ENCODE results near the gene PRKCH.

Gene PRKCH

DNA sequence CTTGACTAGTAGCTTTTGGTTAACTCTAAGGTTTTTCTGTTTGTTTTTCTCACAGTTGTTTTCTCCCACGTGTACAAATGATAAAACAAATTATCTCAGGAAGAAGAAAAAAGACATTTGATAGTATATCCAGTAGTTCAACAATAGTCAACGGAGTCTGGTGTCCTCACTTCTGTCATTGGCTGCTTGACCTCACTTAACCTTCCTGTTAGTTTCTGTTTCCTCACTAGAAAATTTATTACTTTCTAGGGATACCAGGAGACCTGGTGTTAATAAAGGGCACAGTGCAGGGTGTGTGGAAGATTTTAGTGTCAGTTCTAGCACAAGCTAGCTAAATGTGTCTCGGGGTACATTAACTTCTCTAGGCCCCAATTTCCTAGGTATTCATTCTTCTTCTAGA is 116.0 kb downstream of the PRKCH start:
- Histone ChIP-seq H3K4me3 (ENCODE audit: low read length) (no peak overlapping the region), H3K79me1 (ENCODE audit: low read length) (no peaks in the 10 kb centered on the region), H2BK120ac (ENCODE audit: low read depth, low read length) (no peak overlapping the region), H2BK15ac (replicated peaks; ENCODE audit: low read depth) (no peak overlapping the region), H3K27me3 (ENCODE audit: insufficient read depth, low read length, poor library complexity) (no peaks in the 10 kb centered on the region), H3K56ac (ENCODE audit: low read length) (no peak overlapping the region), H3K79me2 (ENCODE audit: control insufficient read depth, insufficient read depth, low read length) (no peaks in the 10 kb centered on the region), H4K5ac (ENCODE audit: low read length) (no peak overlapping the region), H3K4ac (ENCODE audit: low read depth, low read length) (no peak overlapping the region), H3K18ac (ENCODE audit: low read length) (no peak overlapping the region), H3K4me2 (ENCODE audit: low read length) (no peak overlapping the region), H3K36me3 (ENCODE audit: control insufficient read depth, insufficient read depth, low read length) (no peaks in the 10 kb centered on the region), H2BK5ac (ENCODE audit: low read length) (no peak overlapping the region), H4K8ac (ENCODE audit: low read depth, low read length) (no peak overlapping the region), H2AK5ac (ENCODE audit: low read length) (no peak overlapping the region), H3K23ac (ENCODE audit: low read length) (no peak overlapping the region), H3K9ac (ENCODE audit: low read length) (no peak overlapping the region), H3K27ac (ENCODE audit: low read depth, low read length) (no peak overlapping the region), H3K4me1 (ENCODE audit: control insufficient read depth, low read depth, low read length) (peaks cover 5% of the 10 kb centered on the region)
- DNase-seq, result no peak
- no CpG with 5 or more reads among the region's 3 CpGs for WGBS (ENCODE audit: extremely low coverage, insufficient coverage, low lambda C conversion rate)

DNA sequence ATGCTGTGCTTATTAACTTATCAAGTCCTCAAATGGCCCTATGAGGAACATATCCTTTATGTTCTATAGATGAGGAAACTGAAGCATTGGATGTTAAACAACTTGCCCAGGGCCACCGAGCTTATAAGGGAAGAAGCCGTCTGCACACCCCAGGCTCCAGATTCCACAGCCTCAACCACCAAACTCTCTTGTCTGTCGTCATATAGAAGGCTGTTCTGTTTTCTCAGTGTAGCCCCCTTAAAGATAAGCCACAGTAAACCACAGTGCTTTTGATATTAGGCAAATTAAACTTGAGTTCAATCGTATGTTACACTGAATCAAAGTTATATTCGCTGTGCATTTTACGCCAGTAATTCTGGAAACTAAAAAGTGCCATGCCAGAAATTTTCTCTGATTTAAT is 116.7 kb downstream of the PRKCH start:
- Histone ChIP-seq H2AK5ac (ENCODE audit: low read length) (no peak overlapping the region), H2BK120ac (ENCODE audit: low read depth, low read length) (no peak overlapping the region), H3K4me2 (ENCODE audit: low read length) (no peak overlapping the region), H4K8ac (ENCODE audit: low read depth, low read length) (no peak overlapping the region), H3K18ac (ENCODE audit: low read length) (no peak overlapping the region), H3K4ac (ENCODE audit: low read depth, low read length) (no peak overlapping the region), H3K4me3 (ENCODE audit: low read length) (no peak overlapping the region), H3K23ac (ENCODE audit: low read length) (no peak overlapping the region), H2BK5ac (ENCODE audit: low read length) (no peak overlapping the region), H2BK15ac (replicated peaks; ENCODE audit: low read depth) (no peak overlapping the region), H3K9ac (ENCODE audit: low read length) (no peak overlapping the region), H3K4me1 (ENCODE audit: control insufficient read depth, low read depth, low read length) (peaks cover 5% of the 10 kb centered on the region), H3K56ac (ENCODE audit: low read length) (no peak overlapping the region), H3K27me3 (ENCODE audit: insufficient read depth, low read length, poor library complexity) (no peaks in the 10 kb centered on the region), H4K5ac (ENCODE audit: low read length) (no peak overlapping the region), H3K79me1 (ENCODE audit: low read length) (no peaks in the 10 kb centered on the region), H3K79me2 (ENCODE audit: control insufficient read depth, insufficient read depth, low read length) (no peaks in the 10 kb centered on the region), H3K27ac (ENCODE audit: low read depth, low read length) (no peak overlapping the region), H3K36me3 (ENCODE audit: control insufficient read depth, insufficient read depth, low read length) (no peaks in the 10 kb centered on the region)
- peak; percentile 25 for DNase-seq
- whole genome bisulfite sequencing (ENCODE audit: extremely low coverage, insufficient coverage, low lambda C conversion rate), result no CpG with 5 or more reads among the region's 6 CpGs

DNA sequence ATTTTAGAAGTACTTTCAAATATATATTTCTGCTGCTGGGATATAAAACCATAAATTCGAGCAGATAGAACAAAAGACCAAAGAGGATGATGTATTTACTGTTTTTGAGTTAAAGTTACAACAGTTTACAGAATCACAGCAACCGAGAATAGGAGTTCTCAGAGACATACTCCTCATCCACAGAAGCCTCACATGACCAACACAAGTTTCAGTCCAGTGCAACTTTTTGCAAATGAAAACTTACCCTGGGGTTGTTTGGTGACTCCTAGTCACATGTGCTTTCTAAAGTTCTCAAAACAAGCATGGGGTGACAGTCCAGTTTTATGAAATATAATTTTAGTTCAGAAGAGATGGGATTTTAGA is 117.1 kb downstream of the PRKCH start:
- peak overlapping the region; percentile 51 for H3K18ac ChIP-seq (ENCODE audit: low read length)
- H3K23ac ChIP-seq (ENCODE audit: low read length), result no peak overlapping the region
- no peak overlapping the region for H3K4me2 ChIP-seq (ENCODE audit: low read length)
- H3K79me1 ChIP-seq (ENCODE audit: low read length), result no peaks in the 10 kb centered on the region
- no peak overlapping the region for H4K8ac ChIP-seq (ENCODE audit: low read depth, low read length)
- H3K27me3 ChIP-seq (ENCODE audit: insufficient read depth, low read length, poor library complexity), result no peaks in the 10 kb centered on the region
- no peak overlapping the region for H3K9ac ChIP-seq (ENCODE audit: low read length)
- H4K5ac ChIP-seq (ENCODE audit: low read length), result no peak overlapping the region
- H2BK15ac ChIP-seq (replicated peaks; ENCODE audit: low read depth), result no peak overlapping the region
- H3K36me3 ChIP-seq (ENCODE audit: control insufficient read depth, insufficient read depth, low read length), result no peaks in the 10 kb centered on the region
- peak overlapping the region; percentile 36 for H3K4ac ChIP-seq (ENCODE audit: low read depth, low read length)
- DNase-seq, result no peak
- no peak overlapping the region for H2BK5ac ChIP-seq (ENCODE audit: low read length)
- H3K79me2 ChIP-seq (ENCODE audit: control insufficient read depth, insufficient read depth, low read length), result no peaks in the 10 kb centered on the region
- no peak overlapping the region for H2AK5ac ChIP-seq (ENCODE audit: low read length)
- peaks cover 5% of the 10 kb centered on the region for H3K4me1 ChIP-seq (ENCODE audit: control insufficient read depth, low read depth, low read length)
- no peak overlapping the region for H3K56ac ChIP-seq (ENCODE audit: low read length)
- H3K4me3 ChIP-seq (ENCODE audit: low read length), result no peak overlapping the region
- H3K27ac ChIP-seq (ENCODE audit: low read depth, low read length), result no peak overlapping the region
- no peak overlapping the region for H2BK120ac ChIP-seq (ENCODE audit: low read depth, low read length)
- no CpG with 5 or more reads among the region's 2 CpGs for WGBS (ENCODE audit: extremely low coverage, insufficient coverage, low lambda C conversion rate)

DNA sequence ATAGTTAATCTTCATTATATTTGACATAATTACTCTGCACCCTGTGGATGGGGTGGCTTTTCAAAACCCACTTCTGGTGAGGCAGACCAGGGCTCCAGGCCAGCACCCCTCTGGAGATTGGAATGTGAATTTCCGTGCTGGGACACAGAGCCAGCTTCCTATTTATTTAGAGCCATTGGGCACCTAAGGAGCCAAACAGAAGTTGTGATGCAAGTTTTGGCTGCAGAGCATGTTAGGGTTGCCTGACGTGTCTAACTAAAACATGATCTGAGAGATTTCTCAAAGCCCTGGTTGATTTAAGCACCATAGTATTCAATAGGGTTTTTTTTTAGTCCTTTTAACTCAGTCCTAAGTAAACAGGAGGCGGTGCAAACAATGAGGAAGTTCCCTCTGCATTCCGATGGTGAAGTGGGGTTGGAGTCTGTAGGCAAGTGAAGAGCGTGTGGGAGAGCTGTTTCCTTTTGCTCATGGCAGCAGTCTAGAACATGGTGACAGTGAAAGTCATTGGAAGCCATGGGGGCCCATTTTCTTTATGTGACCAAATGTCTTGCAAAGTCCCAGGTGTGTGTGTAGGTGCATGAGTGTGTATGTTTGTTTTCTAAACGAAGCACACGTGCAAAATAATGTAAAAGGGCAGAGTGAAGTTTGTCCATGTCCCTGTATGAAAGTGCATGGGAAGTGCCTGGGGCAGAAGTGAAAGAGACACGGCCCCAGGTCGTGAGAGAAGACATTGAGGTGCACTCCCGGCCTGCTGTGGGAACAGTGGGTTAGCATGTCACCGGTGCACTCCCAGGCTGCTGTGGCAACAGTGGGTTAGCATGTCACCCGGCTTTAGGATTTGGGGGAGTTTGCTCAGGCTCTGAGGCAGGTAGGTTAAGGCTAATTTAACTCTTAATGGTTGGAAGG is 117.7 kb downstream of the PRKCH start:
- Histone ChIP-seq H3K79me2 (ENCODE audit: control insufficient read depth, insufficient read depth, low read length) (no peaks in the 10 kb centered on the region), H3K4me1 (ENCODE audit: control insufficient read depth, low read depth, low read length) (peaks cover 5% of the 10 kb centered on the region), H3K9ac (ENCODE audit: low read length) (peak overlapping the region; percentile 22), H3K23ac (ENCODE audit: low read length) (peak overlapping the region; percentile 81), H2BK120ac (ENCODE audit: low read depth, low read length) (no peak overlapping the region), H3K4me3 (ENCODE audit: low read length) (no peak overlapping the region), H4K8ac (ENCODE audit: low read depth, low read length) (no peak overlapping the region), H3K18ac (ENCODE audit: low read length) (peak overlapping the region; percentile 24), H3K56ac (ENCODE audit: low read length) (peak overlapping the region; percentile 81), H3K27me3 (ENCODE audit: insufficient read depth, low read length, poor library complexity) (no peaks in the 10 kb centered on the region), H3K4me2 (ENCODE audit: low read length) (peak overlapping the region; percentile 6), H2BK5ac (ENCODE audit: low read length) (peak overlapping the region; percentile 54), H3K36me3 (ENCODE audit: control insufficient read depth, insufficient read depth, low read length) (no peaks in the 10 kb centered on the region), H2BK15ac (replicated peaks; ENCODE audit: low read depth) (no peak overlapping the region), H3K4ac (ENCODE audit: low read depth, low read length) (no peak overlapping the region), H3K27ac (ENCODE audit: low read depth, low read length) (peak overlapping the region; percentile 52), H2AK5ac (ENCODE audit: low read length) (no peak overlapping the region), H4K5ac (ENCODE audit: low read length) (no peak overlapping the region), H3K79me1 (ENCODE audit: low read length) (no peaks in the 10 kb centered on the region)
- WGBS (ENCODE audit: extremely low coverage, insufficient coverage, low lambda C conversion rate), result no CpG with 5 or more reads among the region's 12 CpGs
- peak; percentile 88 for DNase-seq

DNA sequence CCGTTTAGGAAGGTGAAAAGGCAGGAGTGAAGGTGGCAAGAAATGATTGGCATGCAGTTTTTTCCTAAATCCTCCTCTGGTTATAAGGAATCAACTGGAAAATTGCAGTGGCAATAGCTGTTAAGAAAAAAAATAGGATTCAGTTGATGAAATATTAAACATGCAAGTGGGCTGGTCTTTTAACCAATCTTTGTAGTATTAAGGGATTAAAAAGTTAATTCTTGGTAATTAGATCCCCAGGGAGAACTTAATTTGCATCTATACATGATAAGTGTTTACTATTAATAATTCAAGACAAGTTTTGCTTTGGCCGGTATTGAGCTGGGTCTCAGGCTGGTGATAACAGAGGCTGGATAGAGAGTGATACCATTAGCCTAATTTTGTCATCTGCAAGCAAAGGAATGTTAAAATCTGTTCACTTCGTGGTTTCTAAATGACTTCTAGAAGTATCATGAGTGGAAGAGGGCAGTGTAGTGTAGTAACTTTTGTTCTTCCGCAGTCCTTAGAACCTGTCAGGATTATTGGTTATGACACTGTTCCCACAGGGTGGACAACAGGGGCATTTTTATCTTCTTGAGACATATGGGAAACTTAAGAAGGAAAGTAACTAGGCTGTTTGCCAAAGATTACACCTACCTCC is 118.5 kb downstream of the PRKCH start:
- Histone ChIP-seq H3K36me3 (ENCODE audit: control insufficient read depth, insufficient read depth, low read length) (no peaks in the 10 kb centered on the region), H3K79me1 (ENCODE audit: low read length) (no peaks in the 10 kb centered on the region), H4K8ac (ENCODE audit: low read depth, low read length) (no peak overlapping the region), H3K4me2 (ENCODE audit: low read length) (no peak overlapping the region), H3K56ac (ENCODE audit: low read length) (peak overlapping the region; percentile 81), H4K5ac (ENCODE audit: low read length) (no peak overlapping the region), H3K9ac (ENCODE audit: low read length) (no peak overlapping the region), H2AK5ac (ENCODE audit: low read length) (no peak overlapping the region), H3K4ac (ENCODE audit: low read depth, low read length) (no peak overlapping the region), H2BK5ac (ENCODE audit: low read length) (no peak overlapping the region), H3K18ac (ENCODE audit: low read length) (no peak overlapping the region), H3K4me3 (ENCODE audit: low read length) (no peak overlapping the region), H3K27me3 (ENCODE audit: insufficient read depth, low read length, poor library complexity) (no peaks in the 10 kb centered on the region), H3K4me1 (ENCODE audit: control insufficient read depth, low read depth, low read length) (peaks cover 5% of the 10 kb centered on the region), H3K27ac (ENCODE audit: low read depth, low read length) (peak overlapping the region; percentile 52), H3K79me2 (ENCODE audit: control insufficient read depth, insufficient read depth, low read length) (no peaks in the 10 kb centered on the region), H3K23ac (ENCODE audit: low read length) (peak overlapping the region; percentile 81), H2BK15ac (replicated peaks; ENCODE audit: low read depth) (no peak overlapping the region), H2BK120ac (ENCODE audit: low read depth, low read length) (no peak overlapping the region)
- WGBS (ENCODE audit: extremely low coverage, insufficient coverage, low lambda C conversion rate), result no CpG with 5 or more reads among the region's 4 CpGs
- DNase-seq, result no peak
